Stimulated activated CD4-positive, alpha-beta T cell treated with anti-CD3 and anti-CD28 coated beads, Interleukin-4, amount 100 ng/mL, for 48 hours (primary cell): ENCODE data around the gene THBD.

Experiments used
- DNase-seq, 2 donors: peaks; one replicate each; pipeline ENCODE4 v3.0.0-alpha.2; 2020; ENCODE audit warnings: low read depth in 2 of 2

Gene THBD

DNA sequence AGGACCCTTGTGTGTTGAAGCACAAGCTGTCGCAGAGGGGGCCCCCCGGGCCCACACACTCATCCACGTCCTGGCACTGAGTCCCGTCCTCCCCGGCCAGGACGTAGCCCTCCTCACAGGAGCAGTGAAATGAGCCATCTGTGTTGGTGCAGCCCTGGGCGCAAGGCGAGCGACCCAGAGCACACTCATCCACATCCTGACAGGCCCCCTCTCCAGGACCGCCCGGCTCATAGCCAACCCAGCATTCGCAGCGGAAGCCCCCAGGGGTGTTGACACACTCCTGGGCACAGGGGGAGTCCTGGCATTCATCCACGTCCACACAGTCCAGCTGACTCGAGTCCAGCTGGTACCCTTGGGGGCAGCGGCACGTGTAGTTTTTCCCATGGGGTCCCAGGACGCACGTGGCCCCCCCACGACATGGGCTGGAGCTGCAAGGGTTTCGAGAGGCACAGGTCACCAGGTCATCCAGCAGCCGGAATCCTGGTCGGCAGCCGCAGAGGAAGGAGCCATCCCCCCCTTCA, 35.4 kb upstream of the THBD start:
- no peak for DNase-seq

DNA sequence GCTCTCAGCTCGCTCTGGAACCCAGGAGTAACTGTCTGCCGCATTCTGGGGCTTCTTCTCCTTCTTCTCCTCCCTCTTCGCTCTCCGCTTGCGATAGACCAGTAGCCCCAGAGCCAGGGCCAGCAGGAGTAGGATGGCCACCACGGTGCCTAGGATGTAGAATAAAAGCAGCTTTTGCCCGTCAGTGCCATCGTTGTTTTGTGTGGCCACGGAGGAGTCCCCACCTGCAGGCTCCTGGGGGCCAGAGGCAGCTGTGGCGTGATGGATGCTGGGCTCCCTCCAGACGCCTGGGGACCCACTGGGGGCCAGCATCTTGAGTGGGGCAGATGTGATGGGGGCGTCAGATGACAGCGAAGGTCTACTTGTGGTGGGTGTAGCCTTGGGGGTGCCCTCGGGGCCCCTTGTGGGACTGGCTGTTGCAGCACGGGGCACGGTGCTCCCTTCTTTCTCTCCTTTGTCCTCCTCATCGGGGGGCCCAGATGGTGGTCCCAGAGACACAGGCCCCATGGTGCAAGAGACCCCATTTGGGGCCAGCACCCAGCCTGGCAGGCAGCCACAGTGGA, 34.9 kb upstream of the THBD start:
- DNase-seq: no peak

- no peak for DNase-seq
These were observed 34.2 kb upstream of the THBD start for GRCh38 chr20:23083553-23084220.

GRCh38 chr20:23082846-23083552, 33.5 kb upstream of the THBD start:
- DNase-seq: no peak

DNA sequence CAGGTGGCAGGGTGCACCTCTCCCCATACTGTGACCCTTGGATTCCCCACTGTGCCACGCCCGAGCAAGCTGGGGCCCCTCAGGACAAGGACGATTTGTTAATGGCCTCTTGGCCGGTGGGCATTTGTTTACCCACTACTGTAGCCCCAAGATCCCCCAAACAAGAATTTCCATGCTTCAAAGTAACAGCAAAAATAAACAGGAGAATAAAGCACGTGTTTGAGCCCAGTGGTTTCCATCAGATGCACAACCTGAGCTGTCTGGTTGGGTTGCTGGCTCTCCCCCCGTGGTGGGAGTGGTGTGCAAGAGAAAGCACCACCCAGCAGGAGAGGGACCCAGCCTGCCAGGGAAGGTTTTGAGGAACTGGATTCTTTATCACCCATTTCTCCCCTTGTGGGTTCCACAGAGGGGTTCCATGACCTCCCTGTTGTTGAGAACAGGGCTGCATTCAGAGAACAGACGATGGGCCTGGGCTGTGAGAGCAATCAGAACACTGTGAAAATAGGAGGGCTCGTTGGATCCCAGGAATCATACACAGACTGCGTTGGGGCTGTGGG, 31.9 kb upstream of the THBD start:
- DNase-seq: no peak

GRCh38 chr20:23080521-23080920, 31.0 kb upstream of the THBD start:
- no peak for DNase-seq

- DNase-seq: no peak
These were observed 30.5 kb upstream of the THBD start for GRCh38 chr20:23079926-23080325.

- no peak for DNase-seq
These were observed 29.5 kb upstream of the THBD start for GRCh38 chr20:23079016-23079351.

DNA sequence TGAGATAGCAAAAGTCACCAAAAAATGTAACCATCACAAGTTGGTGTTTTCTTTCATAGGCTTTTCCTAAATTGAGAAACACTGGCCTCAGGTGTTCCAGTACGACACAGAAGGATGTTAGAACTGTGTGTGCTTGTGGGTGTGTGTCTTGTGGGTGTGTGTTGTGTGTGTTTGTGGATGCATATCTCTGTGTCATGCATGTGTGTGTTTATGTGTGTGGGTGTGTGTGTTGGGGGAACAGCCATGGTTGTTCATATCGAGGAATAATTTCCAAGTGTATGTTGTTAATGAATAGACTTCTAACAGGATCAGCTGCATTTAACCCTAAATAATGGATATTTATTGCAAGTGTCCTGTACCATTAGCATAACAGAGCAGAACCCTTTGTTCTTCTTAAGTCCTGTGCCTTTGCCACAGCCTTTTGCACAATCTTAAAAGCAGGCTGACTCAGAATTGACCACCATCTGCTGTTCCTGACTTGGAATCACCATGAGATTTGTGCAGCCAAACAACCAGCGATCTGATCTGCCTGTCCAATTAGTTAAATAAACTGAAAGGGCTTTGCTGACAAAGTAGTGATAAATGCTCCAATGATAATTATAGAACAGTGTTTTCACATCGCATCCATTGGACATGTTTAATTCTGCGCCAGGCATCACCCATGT, 29.0 kb upstream of the THBD start:
- no peak for DNase-seq

DNA sequence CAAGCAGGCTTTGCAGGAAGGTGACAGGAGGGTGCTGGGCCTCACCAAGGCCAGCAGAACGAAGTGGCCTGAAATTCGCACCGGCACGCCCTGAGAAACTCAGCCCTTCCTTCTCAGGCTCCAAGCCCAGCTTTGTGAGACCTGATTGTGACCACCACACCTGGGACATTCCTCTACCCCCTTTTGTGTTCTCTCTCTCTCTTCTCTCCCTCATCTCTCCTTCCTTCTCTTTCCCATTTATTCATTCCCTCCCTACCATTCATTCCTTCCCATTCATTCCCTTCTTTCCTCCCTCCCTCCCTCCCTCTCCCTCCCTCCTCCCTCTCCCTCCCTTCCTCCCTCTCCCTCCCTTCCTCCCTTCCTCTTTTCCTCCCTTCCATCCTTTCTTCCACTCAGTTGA, 27.8 kb upstream of the THBD start:
- no peak for DNase-seq

- no peak for DNase-seq
These were observed 24.6 kb upstream of the THBD start for GRCh38 chr20:23074052-23074451.

DNA sequence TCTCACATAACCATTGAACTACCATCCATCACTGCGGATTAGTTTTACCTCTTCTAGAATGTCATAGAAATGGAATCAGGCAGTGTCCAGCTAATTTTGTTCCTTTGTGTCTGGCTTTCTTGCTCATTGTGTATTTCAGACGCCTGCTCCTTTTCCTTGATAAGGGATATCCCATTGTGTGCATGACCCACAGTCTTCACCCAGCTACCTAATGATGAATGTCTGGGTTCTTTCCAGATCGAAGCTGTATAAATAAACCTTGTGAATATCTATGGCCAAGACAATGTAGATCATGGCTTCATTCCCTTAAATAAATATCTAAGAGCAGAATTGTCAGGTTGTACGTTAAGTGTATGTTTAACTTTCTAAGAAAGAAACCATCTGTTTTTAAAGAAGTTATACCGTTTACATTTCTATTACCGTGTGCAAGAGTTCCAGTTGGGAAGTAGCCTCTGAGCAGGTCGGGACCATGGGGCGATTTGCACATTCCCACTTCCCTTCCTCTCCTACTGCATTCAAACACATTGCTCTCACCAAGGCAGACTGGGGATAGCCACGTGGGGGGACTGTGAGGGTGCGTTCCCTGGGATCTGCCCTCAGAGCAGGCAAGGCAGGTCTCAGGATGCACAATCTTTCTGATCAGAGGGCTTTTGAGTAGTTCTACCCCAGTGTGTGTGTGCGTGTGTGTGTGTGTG, 23.6 kb upstream of the THBD start:
- DNase-seq: no peak

GRCh38 chr20:23071996-23072395, 22.5 kb upstream of the THBD start:
- DNase-seq: no peak

GRCh38 chr20:23071398-23071797, 21.9 kb upstream of the THBD start:
- no peak for DNase-seq

- DNase-seq: no peak
These were observed 19.6 kb upstream of the THBD start for GRCh38 chr20:23069108-23069507.

- no peak for DNase-seq
These were observed 18.8 kb upstream of the THBD start for GRCh38 chr20:23068283-23068682.

DNA sequence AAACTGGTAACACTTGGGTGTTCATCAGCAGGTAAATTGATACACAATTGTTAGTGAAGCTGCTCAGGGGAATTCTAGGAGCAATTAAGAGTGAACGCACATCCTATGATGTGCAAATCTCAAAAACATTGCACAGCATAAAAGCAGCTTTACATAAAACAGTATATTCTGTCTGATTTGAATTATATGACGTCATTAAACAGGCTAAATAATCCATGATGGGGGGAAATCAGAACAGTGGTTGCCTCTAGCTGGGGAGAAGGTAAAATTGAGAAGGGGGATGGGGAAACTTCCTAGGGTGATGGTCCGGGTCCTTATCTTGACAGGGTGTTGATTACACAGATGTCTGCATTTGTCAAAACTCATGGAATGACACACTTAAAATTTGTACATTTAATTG, 17.3 kb upstream of the THBD start:
- DNase-seq: no peak

- DNase-seq: no peak
These were observed 16.1 kb upstream of the THBD start for GRCh38 chr20:23065266-23066201.

GRCh38 chr20:23063581-23063980, 14.1 kb upstream of the THBD start:
- no peak for DNase-seq

DNA sequence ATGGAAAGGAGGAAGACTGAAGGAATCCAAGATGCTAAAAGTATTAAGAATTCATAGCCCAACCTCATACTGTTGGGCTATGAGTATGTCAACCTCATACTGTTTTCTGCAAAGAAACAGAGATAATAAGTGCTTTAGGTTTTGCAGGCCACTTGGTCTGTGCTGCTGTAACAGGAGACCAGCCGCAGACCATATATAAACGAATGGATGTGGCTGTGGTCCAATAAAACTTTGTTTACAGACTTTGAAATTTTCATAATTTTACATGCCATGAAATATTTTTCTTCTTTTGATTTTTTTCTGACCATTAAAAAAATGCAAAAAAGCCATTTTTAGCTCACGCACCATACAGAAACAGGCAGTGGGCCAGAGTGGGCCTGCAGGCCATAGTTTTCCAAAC, 13.7 kb upstream of the THBD start:
- no peak for DNase-seq

DNA sequence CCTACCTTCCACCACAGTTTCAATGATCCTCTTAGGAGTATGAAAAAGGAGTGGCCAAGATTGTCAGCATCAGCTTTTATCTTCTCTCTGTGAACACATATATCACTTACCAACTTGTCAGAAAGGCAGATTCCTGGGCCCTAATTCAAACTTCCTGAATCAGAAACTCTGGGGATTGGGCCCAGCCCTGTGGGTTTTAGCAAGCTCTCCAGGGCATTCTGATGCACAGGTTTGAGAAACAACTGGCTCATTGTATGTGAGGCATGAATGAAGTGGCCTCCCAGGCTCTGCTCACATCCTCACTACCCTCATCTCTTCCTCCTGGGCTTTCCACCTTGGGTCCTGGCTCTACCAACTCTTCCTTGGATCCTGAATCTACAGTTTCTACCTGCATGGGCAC, 13.2 kb upstream of the THBD start:
- no peak for DNase-seq
